DMS153 (cell line): ENCODE measurements around the gene TRIM60.
"Not testable (repeated sequence)": the region's sequence is repeated elsewhere in the genome, so short reads cannot be mapped to it uniquely, and the experiment has no call there.

ENCODE experiments used
- DNase-seq: peaks from one replicate; lab custom pipeline; 2025; lab: John Stamatoyannopoulos, UW

The TRIM60 gene

DNA sequence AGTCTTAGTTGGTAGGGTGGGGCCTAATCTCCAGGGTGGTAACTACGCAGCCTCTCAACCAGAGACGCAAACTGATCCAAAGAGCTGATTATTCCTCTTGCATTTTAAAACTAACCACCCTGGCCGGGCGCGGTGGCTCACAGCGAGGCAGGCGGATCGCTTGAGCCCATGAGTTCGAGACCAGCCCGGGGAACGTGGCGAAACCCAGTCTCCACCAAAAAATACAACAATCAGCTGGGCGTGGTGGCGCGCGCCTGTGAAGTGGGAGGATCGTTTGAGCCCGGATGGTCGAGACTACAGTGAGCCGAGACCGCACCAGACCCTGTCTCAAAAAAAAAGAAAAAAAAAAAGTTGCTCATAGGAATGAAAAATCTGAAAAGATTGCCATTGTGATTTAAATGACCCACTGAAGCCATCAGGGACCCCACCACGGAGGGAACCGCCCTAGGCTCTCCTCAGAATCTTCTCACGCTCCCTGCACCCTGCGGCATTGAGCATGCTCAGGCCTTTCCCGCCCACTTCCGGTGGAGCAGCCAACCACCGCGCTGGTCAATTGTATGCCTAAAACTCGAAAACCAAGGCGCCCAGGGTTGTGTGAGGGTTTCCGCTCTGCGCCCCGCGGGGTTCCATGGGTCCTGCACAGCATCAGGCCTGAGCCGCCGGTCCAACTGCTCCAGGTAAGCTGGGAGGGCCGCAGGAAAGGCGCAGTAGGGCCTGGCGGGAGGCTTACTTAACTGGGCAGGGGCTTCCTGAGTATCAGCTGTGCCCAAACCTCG is at the start of gene TRIM60:
Gene TRIM60, plus strand, starts transcription at position 564 of the 776 bp plus-strand sequence. CDS start 8,074 bp downstream, outside the sequence.
- DNase-seq = no peak

DNA sequence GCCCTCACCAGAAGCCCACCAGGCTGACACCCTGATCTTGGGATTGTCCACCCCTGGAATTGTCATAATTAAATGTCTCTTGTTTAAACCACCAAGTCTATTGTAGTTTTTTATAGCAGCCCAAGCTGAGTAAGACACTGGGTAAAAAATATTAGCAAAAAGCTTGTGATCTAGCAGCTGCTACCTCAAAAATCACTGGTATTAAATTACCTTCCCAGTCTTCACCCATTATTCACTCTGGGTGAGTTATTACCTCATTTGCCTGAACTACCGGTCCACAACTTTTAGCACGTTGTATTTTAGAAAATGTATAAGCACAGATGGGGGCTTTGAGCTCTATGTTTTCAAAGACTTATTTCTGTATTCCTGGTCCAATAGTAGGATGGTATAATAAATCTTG is 42.3 kb upstream of the TRIM60 start:
- DNase-seq = no peak

DNA sequence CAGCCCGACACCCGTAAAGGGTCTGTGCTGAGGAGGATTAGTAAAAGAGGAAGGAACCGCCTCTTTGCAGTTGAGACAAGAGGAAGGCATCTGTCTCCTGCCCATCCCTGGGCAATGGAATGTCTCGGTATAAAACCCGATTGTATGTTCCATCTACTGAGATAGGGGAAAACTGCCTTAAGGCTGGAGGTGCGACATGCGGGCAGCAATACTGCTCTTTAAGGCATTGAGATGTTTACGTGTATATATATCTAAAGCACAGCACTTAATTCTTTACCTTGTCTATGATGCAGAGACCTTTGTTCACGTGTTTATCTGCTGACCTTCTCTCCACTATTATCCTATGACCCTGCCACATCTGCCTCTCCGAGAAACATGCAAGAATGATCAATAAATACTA is 41.0 kb upstream of the TRIM60 start:
- not testable (repeated sequence) for DNase-seq

DNA sequence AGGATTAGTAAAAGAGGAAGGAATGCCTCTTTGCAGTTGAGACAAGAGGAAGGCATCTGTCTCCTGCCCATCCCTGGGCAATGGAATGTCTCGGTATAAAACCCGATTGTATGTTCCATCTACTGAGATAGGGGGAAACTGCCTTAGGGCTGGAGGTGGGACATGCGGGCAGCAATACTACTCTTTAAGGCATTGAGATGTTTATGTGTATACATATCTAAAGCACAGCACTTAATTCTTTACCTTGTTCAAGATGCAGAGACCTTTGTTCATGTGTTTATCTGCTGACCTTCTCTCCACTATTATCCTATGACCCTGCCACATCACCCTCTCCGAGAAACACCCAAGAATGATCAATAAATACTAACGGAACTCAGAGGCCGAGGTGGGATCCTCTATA is 35.7 kb upstream of the TRIM60 start:
- DNase-seq = not testable (repeated sequence)

DNA sequence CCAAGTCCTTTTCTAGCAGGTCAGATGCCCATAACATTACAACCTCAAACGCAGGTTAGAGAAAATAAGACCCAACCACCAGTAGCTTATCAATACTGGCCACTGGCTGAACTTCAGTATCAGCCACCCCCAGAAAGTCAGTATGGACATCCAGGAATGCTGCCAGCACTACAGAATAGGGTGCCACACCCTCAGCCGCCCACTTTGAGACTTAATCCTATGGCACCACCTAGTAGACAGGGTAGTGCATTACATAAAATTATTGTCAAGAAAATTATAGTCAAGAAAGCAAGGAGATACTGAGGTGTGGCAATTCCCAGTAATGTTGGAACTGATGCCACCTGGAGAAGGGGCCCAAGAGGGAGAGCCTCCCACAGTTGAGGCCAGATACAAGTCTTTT is 34.5 kb upstream of the TRIM60 start:
- DNase-seq = no peak

DNA sequence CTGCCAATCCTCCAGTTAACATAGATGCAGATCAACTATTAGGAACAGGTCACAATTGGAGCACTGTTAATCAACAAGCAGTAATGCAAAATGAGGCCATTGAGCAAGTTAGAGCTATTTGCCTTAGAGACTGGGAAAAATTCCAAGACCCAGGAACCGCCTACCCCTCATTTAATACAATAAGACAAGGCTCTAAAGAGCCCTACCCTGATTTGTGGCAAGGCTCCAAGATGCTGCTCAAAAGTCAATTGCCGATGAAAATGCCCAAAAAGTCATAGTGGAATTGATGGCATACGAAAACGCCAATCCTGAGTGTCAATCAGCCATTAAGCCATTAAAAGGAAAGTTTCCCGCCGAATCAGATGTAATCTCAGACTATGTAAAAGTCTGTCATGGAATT is 33.9 kb upstream of the TRIM60 start:
- DNase-seq = no peak

DNA sequence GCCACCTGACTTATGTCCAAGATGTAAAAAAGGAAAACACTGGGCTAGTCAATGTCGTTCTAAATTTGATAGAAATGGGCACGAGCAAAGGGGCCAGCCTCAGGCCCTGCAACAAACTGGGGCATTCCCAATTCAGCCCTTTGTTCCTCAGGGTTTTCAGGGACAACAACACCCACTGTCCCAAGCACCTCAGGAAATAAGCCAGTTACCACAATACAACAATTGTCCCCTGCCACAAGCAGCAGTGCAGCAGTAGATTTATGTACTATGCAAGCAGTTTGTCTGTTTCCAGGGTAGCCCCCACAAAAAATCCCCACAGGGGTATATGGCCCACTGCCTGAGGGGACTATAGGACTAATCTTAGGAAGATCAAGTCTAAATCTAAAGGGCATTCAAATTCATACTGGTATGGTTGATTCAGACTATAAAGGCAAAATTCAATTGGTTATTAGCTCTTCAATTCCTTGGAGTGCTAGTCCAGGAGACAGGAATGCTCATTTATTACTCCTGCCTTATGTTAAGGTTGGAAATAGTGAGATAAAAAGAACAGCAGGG is 33.2 kb upstream of the TRIM60 start:
- DNase-seq = not testable (repeated sequence)

DNA sequence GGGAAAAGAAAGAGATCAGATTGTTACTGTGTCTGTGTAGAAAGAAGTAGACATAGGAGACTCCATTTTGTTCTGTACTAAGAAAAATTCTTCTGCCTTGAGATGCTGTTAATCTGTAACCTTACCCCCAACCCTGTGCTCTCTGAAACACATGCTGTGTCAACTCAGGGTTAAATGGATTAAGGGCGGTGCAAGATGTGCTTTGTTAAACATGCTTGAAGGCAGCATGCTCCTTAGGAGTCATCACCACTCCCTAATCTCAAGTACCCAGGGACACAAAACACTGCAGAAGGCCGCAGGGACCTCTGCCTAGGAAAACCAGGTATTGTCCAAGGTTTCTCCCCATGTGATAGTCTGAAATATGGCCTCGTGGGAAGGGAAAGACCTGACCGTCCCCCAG is 29.8 kb upstream of the TRIM60 start:
- not testable (repeated sequence) for DNase-seq

DNA sequence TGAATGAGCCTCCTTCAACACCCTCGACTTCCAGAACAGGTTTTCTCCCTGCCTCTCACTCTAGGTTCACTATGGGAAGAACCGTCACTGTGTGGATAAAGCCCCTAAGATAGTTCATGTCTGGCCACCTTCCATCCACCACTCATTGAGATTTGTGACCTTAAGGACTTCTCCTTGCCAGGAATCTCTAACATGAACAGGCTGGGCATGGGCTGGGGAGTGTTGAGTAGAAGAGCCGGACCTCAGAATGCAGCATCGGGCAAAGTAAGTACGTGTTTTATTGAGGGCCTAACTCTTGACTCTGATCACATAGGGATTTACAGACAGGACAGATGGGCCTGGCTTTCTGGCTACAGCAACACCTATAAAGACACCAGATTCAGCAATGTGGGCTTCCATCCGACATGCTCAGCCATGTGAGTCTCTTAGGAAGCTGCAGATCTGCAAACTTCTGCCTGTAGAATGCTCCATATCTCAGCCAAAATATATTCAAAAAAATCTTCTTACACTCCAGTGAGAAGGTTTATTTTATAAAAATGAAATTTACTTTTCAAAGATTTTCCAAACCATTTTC is 26.4 kb upstream of the TRIM60 start:
- DNase-seq = no peak

DNA sequence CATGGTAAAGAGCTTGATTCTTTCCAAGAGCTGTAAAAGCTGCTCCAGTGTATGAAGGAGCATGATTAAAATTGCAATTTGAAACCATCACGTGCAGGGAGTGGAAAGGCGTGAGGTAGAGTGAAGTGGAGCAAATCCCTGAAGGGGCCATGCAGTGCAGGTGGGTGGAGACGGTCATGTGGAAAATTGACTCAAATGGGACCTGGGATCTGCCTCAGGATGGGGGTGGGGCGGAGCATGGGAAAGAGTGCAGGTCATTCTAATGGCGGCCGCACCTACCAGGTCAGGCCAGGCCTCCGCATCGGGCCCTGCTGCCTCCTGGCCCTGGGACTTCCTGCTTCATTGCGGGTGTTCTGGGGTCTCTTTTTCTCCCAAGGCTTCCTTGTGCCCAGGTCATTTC is 25.3 kb upstream of the TRIM60 start:
- DNase-seq = no peak

DNA sequence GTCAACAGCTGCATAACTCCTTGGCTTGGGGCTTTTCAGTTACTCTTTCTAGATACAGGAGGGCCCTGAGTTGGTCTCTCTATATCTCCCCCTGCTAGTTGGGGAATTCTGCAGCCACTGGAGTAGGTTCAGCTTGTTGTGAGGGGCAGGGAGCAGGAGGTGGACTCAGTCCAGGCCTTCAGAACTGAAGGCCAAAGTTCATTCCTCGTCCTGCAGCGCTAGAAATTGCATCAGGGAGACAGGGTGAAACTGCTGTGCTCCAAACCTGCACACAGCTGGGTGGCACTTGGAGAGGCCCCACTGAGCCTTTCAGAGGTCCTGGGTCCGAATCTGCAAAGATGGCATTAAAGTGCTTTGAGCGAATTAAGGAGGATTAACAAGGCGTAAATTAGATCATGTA is 24.9 kb upstream of the TRIM60 start:
- no peak for DNase-seq

DNA sequence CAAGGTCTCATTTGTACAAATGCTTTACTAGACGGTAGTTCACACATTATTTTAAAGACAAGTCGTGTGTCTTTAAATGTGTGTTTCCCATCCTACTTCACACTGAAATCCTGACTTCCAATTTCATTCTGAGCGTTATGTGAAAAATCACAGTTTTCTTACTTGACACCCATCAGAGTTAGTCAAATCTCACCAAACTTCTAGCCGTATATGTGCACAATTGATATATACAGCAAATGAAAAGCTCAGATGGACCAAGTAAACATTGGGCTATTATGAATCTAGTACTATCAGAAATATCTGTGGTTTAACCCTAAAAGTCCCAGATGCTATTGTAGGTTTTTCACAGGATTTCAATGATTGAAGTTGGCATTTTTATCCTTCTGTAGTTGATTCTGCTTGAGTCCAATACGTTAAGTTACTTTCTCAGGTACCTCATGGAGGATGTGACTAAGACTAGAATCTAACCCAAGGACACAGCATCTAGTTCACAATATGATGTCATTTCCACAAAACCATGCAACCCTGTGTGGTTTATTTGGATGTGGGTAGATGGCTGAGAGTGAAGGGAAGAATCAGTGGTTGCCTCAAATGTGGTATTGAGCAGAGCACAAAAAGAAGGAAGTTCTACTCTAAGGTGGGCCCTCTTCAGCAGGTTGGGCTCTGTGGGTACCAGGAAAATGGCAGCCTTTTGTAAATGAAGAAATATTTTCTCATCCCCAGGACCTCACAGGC is 22.1 kb upstream of the TRIM60 start:
- no peak for DNase-seq

DNA sequence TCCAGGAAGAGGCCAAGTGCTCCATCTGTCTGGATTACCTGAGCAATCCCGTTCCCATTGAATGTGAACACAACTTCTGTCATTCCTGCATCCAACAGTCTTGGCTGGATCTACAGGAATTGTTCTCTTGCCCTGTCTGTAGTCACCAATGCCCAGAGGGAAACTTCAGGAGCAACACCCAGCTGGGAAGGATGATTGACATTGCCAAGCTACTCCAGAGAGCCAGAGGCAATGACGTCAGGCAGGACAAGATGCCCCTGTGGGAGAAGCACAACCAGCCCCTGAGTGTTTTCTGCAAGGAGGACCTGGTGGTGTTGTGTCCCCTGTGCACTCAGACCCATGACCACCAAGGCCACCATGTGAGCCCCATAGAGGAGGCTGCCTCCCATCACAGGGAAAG is 21.3 kb upstream of the TRIM60 start:
- DNase-seq = no peak

DNA sequence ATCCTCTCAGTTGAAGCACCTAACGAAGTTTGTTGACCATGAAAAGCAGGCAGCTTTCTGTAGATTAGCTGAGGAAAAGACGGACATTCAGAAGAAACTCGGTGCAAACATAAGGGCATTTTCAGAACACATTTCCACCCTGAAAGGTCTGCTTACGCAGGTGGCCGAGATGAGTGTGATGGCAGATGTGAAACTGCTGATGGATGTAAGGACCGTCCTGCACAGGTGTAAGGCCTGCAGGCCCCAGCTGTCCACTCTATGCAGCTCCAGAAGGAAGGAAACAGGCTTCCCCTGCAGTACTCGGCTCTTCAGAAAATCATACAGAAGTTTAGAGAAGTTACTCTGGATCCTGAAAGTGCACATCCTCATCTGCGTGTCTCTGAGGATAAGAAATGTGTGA is 20.8 kb upstream of the TRIM60 start:
- no peak for DNase-seq

DNA sequence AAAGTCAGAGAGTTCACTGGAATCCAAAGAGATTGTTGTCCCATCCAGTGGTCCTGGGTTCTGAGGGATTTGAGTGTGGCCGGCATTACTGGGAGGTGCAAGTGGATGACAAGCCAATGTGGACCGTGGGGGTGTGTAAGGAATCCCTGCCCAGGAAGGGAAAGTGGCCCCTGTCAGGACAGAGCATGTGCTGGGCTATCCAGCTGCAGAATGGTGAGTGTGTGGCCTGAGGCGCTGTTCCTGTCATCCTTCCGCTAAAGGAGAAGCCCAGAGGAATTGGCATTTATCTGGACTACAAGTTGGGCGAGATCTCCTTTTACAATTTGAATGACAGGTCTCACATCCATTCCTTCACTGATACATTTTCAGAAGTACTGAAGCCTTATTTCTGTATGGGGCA is 20.4 kb upstream of the TRIM60 start:
- DNase-seq = no peak

DNA sequence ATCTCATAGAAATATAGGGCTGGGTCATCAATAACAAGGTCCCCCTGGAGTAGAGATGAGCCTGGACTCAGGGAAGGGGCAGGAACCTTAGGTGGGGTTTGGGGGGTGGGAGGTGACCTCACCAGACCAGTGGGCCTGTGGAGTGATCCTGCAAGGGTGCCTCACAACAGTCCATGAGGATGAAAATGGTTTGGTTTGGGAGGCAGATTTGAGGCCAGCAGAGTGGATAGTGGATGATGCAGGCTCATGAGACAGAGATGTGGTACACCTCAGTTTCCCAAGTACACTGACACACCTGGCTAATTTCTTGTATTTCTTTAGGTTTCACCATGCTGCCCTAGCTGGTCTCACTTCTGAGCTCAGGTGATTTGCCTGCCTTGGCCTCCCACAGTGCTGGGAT is 18.1 kb upstream of the TRIM60 start:
- DNase-seq = no peak

DNA sequence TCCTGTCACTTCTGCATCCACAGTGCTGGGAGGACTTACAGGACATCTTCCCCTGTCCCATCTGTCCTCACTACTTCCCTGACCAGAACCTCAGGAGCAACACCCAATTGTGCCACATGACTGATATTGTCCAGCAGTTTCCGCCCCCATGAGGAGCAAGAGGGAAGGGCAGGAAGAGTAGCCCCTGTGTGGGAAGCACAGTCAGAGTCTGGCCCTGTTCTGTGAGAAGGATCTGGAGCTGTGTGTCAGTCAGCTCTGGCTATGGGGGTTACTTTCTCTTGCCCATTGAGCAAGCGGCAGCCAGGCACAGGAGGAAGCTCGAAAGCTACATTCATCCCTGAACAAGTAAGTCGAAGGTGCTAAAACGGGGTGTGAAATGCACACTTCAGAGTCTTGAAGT is 14.8 kb upstream of the TRIM60 start:
- no peak for DNase-seq

DNA sequence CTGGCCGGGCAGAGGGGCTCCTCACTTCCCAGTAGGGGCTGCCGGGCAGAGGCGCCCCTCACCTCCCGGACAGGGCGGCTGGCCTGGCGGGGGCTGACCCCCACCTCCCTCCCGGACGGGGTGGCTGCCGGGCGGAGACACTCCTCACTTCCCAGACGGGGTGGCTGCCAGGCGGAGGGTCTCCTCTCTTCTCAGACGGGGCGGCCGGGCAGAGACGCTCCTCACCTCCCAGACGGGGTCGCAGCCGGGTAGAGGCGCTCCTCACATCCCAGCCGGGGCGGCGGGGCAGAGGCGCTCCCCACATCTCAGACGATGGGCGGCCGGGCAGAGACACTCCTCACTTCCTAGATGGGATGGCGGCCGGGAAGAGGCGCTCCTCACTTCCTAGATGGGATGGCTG is 11.8 kb upstream of the TRIM60 start:
- DNase-seq = not testable (repeated sequence)

DNA sequence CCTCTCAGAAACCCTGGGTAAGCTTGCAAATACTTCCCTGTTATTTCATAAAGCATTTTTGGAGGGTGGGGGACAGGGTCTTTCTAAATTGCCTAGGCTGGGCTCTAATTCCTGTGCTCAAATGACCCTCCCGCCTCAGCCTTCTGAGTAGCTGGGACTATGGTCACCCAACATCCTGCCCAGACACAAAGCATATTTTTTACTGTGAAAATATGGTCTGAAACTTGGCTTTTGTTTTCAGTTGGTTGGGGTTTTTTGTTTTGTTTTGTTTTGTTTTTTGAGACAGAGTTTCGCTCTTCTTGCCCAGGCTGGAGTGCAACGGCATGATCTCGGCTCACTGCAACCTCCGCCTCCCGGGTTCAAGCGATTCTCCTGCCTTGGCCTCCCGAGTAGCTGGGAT is 6.0 kb upstream of the TRIM60 start:
- not testable (repeated sequence) for DNase-seq

DNA sequence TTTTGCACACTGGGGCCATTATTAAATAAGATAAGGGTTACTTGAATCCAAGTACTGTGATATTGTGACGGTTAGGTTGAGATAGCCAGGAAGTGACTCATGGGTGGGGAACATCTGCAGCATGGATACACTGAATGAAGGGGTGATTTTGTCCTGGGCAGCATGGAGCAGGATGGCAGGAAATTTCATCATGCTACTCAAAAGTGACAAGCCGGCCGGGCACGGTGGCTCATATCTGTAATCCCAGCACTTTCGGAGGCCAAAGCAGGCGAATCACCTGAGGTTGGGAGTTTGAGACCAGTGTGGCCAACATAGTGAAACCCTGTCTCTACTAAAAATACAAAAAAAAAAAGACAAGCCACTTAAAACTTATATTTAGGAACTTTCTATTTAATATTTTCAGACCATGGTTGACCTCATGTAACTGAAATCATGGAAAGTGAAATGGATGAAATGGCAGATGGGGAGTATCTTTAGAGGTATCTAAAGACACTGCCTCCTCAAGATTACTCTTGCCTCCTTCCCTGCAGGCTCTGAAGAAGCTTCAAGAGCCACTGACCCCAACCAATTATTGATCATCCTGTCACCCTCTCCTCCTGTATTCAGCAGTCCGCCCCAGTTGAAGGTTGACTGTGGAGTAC is 3.9 kb upstream of the TRIM60 start:
- no peak for DNase-seq

DNA sequence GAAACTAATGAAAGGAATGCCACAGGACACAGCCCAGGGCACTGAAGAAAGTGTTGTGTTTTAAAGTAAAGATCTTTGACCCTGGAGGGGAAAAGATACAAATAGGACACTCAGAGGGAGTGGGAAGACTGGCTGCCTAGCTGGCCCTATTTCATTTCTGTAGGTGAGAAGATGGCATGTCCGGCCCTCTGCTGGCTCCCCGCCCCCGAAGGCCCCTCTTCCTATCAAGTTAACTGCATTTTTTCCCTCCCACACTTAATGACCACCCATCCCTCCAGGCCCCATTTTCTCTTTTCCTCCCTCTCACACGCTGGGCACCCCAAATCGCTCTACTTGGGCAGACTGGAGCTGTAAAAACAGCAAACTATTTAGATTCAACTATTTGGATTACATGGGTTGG is 16.4 kb downstream of the TRIM60 start:
- DNase-seq = no peak

DNA sequence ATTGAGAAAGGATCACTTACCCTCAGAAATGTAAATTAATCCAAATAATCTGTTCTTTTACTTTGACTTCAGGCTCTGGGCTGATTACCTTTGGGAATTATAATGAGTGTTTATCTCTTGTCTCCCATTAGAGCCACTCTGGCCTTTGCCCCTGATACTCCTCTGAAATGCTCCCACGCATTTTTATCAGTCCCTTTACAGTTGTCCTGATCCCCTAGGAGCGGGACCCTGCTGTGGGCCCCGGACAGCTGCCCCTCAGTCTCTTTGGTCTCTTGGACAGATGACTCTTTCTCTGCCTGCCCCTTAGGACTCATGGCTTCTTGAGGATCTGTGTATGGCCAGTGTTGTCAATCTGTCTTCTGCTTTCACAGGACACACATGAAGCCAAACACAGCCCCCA is 20.8 kb downstream of the TRIM60 start:
- no peak for DNase-seq
